Dedifferentiated amniotic fluid mesenchymal stem cell (primary cell): ENCODE results near the gene AKT1S1.

ENCODE experiments used
- DNase-seq: peaks from one replicate; pipeline ENCODE4 v3.0.0-alpha.2; 2016; ENCODE audit errors: extremely low spot score

The AKT1S1 gene

DNA sequence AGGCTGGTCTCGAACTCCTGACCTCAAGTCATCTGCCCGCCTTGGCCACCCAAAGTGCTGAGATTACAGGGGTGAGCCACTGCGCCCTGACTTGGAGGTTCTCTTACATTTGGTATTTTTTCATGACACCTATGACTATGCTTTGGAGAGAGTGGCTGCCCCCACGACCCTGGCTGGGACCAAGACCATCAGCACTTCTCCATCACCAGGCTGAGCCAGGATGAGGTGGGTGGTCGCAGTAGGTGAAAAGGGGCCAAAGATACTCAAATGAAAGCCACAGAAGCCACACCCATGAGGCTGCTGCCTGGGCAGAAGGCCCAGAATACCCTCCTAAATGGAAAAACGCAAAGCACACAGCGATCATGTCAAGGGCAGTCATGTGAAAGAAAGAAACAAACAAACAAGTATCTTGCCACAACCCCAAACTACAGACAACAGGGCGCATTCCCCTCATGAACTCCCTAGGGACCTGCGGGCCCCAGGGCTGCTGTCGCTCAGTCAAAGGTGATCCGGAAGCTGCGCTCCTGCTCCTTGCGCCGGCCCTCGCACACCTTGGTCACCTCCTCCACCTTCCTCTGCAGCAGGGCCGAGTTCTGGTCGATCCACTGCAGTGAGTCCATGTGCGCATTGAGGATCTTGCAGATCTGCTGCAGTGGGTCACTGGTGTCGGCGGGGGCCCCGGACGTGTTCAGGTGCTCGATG lies 30.7 kb upstream of the AKT1S1 start:
- DNase-seq = no peak

DNA sequence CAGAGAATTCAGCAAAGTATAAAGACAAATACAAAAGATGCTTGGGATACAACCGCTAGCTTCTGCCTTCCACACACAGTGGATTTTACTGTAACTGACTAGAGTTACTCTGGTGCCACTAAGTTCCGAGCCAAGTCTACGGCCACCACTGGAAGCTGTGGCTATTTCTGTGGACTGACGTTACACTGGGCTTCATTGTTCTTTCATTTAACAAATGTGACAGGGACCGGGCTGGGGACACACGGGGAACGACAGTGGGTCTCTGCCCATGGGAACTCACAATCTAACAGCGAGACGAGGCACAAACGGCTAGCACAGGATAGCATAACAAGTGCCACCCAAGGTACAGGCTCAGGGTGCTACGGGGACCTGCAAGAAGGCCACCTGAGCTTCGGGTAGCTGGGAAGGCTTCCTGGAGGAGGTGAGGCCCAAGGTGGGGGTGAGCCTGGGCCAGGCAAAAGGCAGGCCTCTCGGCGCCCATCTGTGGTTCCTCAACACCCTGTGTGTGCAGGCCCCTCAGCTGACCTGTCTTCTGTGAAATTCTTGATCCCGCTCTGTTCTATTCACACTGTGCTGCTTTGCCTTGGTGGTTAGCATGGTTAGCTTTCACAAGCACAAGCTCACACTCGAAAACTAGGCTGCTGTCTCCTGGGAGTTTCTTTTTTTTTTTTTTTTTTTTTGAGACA lies 29.9 kb upstream of the AKT1S1 start:
- DNase-seq = no peak

DNA sequence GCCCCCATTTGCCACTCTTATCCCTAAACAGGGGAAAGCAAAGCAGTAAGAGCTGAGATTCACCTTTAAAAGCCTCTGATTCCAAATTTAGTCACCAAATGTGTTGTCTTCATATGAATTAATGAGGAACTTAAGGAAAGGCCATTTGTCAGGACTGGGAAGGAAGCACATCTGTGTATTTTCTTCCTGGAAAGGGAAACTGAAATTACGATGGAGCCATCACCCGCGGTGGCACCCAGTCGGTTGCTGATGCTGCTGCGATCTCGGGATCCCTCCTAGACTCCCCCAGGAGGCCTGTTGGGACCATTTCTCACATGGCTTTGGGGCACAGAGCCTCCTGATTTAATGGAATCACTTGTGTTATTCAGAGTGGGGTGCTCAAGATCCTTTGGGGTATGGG lies 27.0 kb upstream of the AKT1S1 start:
- no peak for DNase-seq

DNA sequence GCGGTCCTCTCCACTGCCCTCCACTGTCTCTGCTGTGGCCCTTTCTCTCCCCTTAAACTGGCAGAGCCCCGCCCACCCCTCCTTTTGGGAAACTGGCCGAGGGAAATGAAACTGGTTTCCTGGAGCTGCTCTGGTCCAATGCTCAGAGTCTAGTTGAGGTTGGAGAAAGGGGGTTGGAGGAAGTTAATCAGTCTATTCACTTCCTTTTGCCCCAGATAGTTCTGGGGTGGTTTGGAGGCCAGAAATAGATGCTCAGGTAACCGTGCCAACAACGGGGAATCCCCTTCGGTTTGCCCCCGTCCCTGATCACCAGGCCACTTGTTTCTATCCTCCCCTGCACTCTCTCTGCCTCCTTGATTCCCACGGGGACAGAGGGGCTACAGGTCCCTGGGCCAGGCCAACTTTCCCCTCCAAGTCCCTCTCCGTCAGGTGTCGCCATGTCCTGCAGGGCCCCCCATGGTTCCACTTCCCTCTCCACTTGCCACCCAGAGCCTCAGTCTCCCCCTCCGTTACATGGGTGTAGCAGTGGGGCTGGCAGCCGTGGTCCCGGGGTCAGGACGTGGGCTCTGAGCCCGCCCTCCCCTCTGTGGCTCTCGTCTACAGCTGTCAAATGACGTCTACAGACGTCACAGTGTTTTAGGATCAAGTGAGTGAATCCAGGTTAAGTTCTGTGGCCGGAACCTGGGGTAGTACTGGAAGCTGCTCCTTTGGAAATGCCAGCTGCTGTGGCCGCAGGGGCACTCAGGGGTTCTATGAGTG lies 19.9 kb upstream of the AKT1S1 start, which contains the start of gene IL4I1:
Gene IL4I1 (minus strand): TSS at position 25 of the 759 bp plus-strand sequence. CDS start 727 bp downstream, outside the sequence.
- no peak for DNase-seq

DNA sequence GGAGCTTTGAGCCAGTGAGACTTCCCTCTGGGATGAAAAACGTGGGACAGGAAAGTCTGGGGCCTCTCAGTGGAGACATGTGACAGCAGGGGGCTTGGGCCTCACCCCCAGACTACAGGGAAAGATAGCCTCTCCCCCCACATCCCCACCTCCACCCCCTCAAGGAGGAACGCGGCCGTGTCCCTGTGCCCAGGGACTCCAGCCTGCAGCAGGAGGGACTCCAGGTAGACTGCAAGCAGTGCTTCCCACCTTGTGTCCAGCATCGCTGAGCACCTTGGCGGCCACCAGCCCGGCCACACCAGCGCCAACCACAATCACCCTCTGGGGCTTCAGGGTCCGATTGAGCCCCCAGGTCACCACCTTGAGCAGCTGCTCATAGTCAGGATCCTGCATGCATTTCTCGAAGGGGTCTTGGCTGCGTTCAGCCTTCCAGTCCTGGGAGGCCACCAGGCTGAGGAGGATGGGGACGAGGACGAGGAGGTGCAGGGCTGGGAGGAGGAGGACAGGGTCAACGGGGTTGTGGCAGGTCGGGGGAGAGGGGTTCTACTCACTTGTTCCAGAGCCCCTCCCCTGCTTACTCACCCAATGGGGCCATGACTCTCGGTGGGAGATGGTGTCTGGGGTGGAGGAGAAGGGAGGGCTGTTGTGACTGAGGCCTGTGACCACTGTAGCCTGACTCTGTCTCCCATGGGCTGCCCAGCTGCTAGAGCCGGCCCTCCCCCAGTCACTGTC lies 18.6 kb upstream of the AKT1S1 start:
- no peak for DNase-seq

DNA sequence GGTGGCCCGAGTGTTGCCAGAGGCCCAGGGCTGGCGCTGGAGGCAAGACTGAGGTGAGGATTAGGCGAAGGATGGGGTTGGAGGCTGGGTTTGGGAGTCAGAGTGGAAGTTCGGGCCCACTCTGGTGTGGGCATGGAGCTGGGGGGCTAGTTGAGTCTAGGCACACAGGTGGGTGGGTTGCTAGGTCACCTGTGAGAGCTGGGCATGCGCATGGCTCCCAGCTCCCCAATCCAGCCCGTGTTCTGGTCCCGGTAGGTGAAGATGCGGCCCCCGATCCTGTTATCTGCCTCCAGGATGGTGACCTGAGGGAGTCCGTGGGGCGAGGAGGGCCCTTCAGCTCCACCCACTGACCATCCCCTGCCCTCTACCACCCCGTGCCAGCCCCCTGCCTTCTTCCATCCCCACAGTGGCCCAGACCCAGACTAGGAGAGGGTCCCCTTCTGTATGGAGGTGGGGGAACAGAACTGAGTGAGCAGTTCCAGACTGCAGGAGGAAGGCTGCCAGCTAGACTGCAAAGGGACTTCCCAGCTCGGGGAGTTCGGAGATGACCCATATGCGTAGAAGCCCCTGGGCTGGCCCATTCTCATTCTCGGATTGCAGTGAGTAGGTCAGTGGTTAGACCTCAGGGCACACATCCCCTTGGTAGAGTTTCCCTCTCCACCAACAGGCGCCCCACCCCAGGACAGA lies 17.9 kb upstream of the AKT1S1 start:
- DNase-seq = no peak

DNA sequence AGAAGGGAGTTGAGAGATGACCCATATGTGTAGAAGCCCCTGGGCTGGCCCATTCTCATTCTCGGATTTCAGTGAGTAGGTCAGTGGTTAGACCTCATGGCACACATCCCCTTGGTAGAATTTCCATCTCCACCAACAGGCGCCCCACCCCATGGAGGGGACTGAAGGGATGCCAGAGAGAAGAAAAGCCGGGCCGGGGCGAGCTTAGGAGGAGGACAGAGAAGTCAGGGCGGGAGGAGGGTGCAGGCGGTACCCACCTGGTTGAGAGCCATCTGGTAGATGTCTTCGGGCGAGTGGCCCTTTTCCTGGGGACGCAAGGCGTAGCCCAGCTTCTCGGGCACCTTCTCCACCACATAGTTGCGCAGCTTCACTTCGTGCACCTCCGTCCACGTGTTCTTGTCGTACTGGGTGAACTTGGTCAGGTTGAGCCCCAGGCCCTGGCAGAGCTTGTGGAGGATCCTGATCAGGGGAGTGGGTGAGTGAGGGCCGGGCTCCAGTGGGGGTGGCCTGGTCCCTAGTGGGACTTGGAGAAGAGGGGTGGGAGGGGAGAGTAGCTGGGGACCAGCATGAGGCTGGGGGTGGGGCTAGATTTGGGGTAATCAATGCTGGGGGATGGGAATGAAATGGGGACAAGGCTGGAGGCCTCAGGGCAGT lies 17.0 kb upstream of the AKT1S1 start:
- no peak for DNase-seq

DNA sequence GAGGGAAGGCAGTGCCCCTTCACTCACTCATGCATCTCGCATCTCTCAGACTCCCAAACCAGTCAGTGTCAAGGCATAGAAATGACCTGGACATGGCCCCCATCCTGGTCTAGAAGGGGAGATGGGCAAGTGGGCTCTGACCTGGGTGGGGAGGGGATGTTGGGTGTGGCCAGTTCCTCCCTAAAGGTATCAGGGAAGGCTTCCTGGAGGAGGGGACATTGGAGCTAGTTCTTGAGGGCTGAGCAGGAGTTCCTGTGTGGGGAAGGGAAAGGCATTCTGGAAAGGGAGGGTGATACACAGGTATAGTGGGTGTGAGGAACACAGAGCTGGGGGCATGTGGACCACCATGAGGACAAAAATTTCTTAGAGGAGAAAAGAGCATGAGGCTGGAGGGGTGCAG lies 15.6 kb upstream of the AKT1S1 start:
- no peak for DNase-seq

DNA sequence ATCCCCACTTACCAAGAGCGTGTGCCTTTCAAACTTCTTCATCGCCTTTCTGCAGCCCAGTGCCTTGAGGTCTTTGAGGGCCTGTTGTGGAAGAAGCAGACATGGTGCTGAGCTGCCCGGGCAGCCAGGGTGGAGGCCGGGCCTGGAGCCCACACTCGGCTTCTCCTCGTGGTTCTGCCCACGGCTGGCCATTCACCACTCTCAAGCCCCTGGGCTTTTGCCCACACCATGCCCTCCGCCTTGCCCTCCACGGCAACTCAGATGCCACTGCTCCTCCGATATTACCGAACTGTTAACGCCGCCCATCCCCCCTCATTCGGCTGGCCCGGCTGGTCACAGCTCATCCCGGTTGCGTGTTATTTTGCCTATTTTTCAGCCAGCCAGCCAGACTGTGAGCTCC lies 14.2 kb upstream of the AKT1S1 start:
- DNase-seq = no peak

DNA sequence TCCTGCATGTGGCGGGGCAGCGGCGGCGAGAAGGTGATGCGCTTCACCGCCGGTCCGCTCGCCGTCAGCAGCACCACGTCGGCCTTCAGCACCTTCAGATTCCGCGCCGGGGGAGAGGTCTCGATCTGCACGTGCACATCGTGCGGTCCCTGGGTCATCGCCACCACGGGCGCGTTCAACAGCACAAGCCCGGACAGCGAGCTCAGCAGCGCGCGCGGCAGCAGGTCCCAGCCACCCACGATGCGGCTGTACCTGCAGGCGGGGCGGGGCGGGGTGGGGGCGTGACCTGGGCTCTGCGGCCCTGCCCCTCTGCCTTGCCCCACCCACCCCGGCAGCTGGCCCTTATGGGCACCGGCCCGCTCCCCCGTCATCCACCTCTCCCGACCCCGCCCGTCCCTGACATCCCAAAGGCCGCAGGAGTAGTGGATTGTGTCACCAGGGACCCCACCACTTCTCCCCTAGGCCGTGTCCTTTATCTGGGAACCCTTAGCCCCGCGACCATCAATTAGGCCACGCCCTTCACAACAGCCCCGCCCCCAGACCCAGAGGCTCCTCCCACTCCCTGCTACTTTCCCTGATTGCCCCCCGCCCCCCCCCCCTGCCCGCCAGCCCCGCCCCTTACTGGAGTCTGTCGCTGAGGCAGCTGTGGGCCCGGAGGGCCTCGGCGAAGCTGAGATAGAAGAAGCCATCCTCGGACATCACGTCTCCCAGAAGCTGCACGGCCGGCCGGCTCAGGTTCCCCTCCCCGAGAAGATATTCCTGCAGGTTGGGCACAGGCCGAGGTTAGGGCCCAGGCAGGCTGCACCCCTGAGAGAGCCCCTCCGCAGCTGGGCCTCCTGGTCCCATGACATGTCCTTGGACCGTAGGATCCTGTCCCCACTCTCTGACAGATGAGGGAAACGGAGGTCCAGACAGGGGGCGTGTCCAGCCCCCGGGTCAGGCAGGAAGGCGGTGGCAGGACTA lies 13.5 kb upstream of the AKT1S1 start:
- DNase-seq = no peak

DNA sequence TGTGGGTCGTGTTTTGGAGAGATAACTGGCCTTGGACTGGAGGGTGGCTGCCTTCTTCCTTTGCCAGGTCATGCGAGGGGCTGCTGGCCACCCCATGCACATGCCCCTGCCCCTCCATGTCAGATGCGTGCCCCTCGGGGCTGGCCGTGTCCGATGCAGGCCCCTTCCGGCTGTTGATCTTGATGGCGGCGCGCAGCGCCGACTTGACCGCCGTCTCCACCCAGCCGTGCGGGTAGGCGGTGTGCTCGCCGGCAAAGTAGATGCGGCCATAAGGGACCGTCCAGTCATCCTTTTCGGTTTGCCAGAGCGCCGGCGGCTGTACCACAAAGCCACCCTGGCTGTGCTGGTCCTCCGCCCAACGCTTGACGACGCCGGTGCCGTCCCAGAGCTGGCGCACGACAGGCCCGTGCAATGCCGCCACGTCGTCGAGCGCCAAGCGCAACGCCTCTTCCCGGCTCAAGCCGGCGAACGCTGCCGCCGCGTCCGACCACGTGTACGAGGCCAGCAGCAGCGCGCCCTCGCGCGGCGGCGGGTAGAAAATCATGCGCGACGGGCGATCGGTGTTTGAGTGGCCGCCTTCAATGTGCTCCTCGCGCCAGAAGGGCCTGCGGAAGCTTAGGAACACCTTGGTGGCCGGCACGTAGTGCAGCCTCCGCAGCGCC lies 12.7 kb upstream of the AKT1S1 start:
- DNase-seq = no peak

DNA sequence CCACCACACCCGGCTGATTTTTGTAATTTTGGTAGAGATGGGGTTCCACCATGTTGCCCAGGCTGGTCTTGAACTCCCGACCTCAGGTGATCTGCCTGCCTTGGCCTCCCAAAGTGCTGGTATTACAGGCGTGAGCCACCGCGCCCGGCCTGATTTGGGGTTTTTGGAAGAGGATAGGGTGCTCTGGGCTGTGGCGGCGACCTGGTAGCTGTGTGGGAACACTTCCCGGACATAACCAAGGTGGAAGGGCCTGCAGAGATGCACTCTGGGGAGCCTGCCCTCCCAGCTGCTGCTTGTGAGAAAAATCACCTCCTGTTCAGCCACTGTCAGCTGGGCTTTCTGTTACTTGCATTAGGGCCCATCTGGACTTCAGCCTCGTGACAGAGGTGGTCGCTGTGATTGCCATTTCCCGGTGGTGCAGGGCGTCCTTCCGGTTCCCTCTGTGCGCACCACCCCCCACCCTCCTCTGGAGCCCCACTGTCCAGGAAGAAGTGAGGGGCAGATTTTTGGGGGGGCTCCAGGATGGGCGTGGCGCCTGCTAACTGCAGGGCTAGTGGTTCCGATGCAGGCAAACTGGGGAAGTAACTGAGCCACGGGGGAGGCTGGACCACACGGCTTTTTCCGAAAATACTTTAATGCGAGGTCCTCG lies 12.0 kb upstream of the AKT1S1 start:
- no peak for DNase-seq

DNA sequence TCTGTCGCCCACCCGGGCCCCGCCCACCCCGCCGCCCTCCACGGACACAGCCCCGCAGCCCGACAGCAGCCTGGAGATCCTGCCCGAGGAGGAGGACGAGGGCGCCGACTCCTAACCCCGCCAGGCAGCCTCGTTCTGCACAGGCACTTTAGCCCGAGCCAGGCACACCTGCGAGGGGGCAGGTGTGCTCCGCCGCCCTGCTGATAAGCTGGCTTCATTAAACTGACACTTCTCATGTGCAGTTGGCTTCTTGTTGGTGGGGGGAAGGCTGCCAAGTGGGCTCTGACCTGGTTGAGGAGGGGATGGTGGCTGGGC lies 11.3 kb upstream of the AKT1S1 start:
- DNase-seq = no peak

DNA sequence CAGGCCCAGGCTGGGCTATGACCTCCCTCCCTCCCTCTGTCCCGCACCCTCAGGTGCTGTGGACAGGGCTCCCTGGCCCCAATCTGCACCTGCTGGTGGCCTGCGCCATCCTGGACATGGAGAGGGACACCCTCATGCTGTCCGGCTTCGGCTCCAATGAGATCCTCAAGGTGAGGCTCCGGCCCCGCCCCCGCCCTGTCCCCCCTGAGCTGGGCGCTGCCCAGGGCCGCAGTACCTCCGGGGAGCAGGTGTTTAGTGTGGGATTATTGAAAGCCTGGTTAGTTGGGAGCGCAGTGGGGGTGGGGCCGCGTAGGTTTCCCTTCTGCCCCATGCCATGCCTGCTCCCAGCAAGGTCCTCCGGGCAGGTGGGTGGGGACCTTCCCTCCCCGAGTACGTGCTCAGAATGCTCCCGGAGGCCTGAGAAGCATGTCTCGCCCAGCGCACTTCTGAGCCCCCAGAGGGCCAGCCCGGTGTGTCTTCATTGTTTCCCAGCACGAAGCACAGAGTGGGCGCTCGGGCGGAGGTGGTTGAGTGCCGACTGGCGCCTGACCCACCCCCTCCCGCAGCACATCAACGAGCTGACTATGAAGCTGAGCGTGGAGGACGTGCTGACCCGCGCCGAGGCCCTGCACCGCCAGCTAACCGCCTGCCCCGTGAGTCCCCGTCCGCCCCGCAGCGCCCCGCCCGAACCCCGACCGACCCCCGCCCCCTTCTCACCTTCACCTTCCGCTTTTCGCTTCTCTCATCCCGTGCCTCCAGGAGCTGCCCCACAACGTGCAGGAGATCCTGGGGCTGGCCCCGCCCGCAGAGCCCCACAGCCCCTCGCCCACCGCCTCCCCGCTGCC lies 10.7 kb upstream of the AKT1S1 start:
- DNase-seq = no peak

DNA sequence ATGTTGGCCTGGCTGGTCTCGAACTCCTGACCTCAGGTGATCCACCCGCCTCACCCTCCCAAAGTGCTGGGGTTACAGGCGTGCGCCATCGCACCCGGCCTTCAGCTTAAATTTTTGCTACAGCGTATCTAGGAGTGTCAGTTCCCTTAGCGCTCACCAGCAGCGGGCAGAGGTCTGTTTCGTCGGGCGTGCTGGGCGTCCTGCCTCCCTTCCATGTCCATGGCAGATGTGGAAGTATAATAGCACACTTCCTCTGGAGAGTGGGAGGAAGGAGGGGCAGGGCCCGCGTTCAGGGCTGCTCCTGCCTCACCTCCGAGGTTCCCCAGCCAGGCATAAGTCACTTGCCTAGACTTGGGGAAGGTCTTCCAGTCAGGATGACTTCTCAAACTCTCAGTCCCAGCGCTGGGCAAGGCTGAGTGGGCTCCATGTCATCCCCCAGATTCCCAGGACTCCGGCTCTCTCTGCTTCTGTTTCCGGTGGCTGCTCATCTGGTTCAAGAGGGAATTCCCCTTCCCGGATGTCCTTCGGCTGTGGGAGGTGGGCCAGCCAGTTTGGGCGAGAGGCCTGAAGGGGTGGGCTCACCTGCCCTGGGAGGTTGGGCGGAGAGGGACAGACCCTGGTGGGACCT lies 10.0 kb upstream of the AKT1S1 start:
- DNase-seq = no peak

DNA sequence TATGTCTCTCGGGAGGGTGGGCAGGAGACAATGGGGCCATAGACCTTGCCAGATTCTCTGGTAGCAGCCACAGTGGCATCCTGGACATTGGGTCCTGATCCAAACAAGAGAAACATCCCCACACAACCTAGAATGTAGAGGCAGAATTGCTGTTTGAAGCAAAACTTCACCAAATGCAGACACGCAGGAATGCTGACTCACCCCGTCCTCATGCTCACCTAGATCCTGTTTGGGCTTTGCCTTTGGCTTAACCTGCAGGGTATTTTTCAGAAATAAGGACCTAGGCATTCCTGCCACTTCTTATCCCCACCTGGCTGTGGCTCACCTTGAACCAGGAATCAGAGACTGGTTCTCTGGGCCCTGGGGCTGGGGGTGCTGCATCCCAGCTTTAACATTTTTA lies 7.6 kb upstream of the AKT1S1 start:
- DNase-seq = no peak

DNA sequence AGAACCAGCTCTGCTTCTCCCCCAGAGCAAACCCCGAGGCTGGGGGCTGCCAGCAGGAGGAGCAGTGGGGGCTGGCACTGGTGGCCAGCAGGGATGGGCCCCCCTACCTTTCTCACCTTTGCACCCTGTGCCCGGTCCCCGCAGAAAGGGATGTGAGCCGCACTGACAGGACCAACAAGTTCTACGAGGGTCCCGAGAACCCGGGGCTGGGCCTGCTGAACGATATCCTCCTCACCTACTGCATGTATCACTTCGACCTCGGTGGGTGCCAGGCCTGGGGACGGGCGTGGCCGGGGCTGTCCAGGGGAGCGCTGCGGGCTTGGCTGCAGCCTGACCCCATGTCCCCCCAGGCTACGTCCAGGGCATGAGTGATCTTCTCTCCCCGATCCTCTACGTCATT lies 7.0 kb upstream of the AKT1S1 start:
- DNase-seq = no peak

DNA sequence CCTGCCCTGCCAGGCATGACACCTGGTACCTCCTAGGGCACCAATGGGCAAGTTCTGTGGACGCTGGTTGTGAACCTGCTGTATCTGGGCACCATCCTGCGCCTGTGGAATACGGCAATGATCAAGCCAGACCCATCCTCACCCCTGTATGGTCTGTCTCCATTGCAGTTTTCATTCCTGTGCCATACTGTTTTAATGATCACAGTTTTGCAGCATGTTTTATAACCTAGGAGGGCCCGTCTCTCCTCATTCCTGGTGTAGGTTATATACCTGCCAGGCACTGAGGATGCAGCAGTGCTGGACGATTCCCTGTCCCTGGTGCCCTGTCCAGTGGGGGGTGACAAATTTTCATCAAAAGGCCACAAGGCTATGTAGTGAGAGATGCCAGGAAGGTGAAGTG lies 5.9 kb upstream of the AKT1S1 start:
- no peak for DNase-seq
